Bone marrow (tissue), 2 donors: ENCODE data around the gene R3HDM2.
"Not testable (repeated sequence)": the region's sequence is repeated elsewhere in the genome, so short reads cannot be mapped to it uniquely, and the experiment has no call there.

Experiments used
- DNase-seq, 2 donors: peaks; one replicate each; lab custom pipeline; 2025; lab: John Stamatoyannopoulos, UW

R3HDM2 gene

DNA sequence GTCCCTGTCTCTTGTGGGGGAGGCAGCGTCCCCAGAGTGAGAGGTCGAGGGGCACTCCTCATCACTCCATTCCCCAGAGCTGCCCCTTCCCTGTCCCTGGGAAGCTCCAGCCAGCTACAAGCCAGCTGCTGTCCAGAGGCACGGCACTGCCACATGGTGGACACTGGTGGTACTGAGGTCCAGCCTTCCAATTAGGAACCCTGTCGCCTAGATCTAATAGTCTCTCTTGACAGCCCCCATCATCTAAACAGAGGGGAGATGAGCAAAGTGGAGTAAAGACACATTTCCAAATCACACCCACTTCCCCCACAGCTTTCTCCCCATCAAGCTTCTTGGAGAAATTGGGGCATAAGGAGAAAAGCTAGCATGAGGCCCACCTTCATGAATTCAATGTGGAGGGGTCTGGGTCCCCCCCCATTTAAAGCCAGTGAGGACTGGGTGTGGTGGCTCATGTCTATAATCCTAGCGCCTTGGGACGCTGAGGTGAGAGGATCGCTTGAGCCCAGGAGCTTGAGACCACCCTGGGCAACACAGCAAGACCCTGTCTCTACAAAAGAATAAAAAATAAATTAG, 22.2 kb upstream of the R3HDM2 start:
- peak; percentile 20 to 21 for DNase-seq

DNA sequence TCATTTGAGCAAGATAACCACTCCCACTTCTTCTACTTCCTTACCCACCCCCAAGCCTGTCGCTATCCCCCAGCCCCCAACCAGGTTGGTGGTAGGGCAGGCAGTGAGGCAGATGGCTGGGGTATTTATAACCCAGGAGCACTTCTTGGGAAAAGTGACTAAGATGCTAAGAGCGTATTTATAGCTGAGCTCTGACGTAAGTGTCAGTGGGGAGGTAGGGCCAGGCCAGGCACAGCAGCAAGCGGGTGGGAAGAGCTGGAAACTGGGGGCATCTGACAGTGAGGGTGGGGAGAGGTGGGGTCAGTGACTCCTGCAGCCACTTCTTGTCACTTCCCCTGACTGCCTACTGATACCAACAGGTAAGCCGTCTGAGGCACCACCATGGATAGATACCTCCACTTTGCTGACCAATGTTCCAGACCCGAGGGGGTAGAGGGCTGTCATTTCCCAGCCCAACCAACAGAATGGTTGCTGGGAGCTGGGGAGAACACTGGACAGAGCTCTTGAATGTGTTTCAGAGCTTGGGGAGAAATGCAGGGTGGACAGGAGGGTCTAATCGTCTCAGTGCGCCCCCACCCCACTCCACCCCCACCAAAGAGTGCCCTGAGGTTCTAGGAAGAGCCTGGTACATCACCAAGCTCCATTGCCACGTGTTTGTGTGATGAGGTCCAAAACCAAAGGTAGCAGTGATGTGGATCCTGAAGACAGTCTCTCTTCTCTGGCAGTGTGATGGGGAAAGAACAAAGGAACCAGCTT, 21.5 kb upstream of the R3HDM2 start:
- DNase-seq = peak in 1 of 2 donors; percentile 67

DNA sequence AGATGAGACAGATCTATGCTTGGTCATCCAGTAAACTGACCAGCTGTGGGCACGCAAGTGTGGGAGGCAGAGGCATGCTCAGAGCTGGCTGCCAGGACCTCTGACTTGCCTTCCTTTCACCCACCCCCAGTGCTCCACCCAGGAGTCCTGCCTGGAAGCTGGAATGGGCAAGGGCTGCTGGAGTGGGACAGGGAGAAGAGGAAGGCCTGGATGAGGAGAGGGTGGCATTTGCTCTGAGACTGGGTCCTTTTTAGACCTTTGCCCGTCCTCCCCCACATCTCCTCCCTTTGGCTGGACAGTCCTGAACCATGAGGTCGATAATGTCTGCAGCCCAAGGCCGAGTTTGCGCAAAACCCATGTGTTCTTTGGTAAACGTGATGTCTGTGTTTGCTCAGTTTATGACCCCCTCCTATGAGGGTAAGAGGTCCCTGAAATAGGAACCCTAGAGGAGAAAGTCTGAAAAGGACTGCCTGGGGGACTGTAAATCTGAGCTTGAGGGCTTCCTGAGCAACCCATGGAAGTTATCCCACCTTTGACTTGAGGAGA, 20.5 kb upstream of the R3HDM2 start:
- no peak for DNase-seq

DNA sequence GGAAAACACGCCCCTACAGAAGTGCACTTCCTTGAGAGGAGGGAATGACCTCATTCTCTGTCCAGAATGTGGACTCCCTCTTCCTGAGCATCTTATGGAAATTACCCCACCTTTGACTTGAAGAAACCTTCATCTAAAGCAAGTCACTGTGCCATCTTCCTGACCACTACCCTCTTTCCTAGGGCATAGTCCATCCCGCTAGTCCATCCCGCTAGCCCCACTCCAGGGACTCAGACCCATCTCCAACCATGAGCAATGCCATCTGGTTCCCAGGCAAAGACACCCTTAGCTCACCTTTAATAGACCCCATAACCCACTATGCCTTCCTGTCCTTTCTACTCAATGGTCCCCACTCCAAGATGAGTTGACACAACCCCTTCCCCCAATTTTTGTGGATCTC, 19.2 kb upstream of the R3HDM2 start:
- DNase-seq = no peak

DNA sequence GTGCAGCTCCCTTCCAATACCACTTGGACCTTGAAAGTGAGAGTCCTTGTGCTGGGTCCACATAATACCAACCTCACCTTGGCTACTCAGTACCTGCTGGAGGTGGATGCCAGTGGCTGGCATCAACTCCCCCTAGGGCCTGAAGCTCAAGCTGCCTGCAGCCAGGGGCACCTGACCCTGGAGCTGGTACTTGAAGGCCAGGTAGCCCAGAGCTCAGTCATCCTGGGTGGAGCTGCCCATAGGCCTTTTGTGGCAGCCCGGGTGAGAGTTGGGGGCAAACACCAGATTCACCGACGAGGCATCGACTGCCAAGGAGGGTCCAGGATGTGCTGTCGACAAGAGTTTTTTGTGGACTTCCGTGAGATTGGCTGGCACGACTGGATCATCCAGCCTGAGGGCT, 18.5 kb upstream of the R3HDM2 start:
- DNase-seq = no peak

DNA sequence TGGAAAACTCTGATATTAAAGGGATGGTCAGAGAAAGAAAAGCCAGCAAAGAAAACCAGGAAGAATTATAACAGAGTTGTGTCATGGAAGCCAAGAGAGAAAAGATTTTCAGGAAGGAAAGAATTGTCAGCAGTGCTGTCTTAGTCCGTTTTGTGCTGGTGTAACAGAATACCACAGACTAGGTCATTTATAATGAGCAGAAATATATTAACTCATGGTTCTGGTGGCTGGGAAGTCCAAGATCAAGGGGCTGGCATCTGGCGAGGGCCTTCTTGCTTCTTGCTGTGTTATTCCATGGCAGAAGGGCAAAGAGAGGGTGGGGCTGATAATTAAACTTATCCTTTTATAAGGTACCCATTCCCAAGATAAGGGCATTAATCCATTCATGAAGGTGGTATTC, 17.8 kb upstream of the R3HDM2 start:
- DNase-seq = no peak

DNA sequence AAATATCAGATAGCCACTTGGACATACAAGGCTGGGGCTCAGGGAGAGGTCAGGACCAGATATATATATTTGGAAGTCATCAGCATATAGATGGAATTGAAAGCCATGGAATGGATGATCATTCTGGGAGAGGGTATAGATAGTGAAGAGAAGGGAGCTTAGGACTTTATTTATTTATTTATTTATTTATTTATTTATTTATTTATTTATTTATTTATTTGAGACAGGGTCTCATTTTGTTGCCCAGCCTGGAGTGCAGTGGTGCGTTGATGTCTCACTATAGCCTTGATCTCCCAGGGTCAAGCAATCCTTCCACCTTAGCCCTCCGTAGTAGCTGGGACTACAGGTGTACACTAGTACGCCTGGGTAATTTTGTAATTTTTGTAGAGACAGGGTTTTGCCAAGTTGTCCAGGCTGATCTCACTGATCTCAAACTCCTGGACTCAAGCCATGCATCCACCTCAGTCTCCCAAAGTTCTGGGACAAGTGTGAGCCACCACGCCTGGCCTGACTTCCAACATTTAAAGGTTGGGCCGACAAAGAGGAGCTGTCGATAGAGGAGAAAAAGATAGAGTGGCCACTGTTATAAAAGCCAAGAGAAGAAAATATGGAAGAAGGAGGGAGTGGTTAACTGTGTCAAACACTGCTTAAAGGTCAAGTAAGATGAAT, 15.6 kb upstream of the R3HDM2 start:
- no peak for DNase-seq

DNA sequence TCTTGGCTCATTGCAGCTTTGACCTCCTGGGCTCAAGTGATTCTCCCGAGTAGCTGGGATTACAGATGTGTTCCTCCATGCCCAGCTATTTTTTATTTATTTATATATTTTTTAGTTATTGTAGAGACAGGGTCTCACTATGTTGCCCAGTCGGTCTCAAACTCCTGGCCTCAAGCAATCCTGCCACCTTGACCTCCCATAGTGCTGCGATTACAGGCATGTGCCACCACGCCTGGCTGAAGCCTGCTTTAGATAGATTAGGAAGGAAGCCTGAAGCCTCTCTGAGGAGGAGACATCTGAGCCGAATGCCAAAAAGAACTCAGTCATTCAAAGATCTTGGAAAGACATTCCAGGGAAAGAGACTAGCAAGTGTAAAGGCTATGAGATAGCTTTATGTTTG, 13.9 kb upstream of the R3HDM2 start:
- DNase-seq = no peak

DNA sequence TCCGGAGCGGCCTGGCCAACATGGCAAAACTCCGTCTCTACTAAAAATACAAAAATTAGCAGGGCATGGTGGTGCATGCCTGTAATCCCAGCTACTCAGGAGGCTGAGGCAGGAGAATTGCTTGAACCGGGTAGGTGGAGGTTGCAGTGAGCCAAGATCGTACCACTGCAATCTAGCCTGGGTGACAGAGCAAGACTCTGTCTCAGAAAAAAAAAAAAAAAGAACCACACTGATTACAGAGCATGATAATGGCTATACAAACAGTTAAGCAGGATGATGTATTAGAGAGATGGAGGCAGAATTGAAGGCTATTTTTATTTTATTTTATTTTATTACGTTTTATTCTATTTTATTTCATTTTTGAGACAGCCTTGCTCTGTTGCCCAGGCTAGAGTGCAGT, 13.5 kb upstream of the R3HDM2 start:
- not testable (repeated sequence) for DNase-seq

DNA sequence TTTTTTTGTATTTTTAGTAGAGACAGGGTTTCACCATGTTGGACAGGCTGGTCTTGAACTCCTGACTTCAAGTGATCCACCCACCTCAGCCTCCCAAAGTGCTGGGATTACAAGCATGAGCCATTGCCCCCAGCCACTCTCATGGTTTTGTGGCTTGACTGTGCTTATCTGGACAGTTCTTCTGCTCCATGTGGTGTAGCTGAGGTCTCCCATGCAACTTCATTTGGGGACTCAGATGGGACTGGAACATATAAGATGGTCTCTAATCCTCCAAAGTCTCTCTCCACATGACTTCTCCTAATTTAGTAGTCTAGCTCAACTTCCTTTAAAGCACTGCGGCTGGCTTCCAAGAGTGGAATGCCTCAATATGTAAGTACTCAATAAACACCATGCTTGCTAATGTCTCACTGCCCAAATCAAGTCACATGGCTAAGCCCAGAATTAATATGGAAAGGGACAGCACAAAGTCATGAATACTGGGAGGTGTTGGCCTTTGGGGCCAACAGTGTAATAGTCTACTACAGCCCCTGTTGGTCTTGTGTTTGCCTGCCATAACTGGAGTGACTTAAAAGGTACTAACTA, 11.1 kb upstream of the R3HDM2 start:
- DNase-seq = no peak

DNA sequence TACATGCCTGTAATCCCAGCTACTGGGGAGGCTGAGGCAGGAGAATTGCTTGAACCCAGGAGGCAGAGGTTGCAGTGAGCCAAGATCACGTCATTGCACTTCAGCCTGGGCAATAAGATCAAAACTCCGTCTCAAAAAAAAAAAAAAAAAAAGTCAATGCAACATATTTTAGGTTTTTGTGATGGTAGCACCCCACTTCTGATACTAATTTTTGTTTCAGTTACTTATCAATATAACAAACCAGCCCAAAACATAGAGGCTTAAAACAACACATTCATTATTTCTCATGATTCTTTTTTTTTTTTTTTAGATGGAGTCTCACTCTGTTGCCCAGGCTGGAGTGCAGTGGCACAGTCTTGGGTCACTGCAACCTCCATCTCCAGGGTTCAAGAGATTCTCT, 10.6 kb upstream of the R3HDM2 start:
- not testable (repeated sequence) for DNase-seq

DNA sequence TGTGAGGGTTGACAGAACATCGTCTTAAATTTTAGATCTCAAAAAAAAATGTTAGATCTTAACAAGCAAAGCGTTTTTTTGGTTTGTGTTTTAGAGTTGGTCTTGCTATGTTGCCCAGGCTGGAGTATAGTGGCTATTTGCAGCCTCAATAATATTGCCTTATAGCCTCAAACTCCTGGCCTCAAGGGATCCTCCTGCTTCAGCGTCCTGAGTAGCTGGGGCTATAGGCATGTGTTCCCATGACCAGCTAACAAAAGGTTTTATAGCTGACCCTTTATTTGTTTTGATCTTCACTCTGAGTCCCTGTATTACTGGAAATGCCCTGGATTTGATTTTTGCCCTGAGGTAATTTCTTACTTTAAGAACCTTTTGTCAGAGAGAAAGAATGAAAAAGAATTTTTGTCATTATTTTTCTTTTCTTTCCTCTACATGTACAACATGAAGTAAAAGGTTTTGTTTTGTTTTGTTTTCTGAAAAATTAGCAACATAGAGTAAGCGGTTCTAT, 9.0 kb upstream of the R3HDM2 start:
- no peak for DNase-seq

DNA sequence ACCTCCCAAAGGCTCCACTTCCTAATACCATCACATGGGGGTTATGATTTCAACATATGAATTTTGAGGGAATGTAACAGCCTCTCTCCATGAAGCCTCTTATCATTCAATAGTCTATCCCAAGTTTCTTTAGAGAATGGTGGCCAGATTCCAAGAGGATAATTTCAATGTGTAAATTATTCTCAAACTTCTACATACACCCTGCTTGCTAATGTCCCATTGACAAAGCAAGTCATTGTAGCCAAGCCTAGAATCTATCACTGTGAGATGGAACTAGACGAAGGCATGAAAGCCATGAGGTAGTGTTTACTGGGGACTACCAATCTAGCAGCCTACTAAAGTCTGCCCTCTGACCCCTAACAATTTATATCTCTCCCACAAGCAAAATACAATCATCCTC, 7.6 kb upstream of the R3HDM2 start:
- DNase-seq = no peak

DNA sequence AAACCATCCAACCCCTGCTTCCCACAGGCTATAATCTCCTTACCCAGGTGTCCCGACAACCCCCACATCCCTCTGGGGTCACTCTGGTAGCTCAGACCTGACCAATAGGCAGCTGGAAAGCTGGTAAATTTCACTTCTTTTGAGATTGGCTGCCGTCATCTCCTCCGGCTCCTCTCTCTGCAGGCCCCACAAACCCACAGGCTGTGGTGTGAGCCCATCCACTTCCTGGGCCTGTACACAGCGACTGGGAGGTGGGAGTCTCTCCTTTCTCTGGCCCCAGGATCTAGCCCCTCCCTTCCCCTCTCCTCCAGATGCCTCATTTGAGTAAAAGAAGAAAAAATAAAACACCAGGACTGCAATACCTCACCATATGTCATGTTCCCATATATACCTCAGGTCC, 4.5 kb upstream of the R3HDM2 start:
- no peak for DNase-seq

DNA sequence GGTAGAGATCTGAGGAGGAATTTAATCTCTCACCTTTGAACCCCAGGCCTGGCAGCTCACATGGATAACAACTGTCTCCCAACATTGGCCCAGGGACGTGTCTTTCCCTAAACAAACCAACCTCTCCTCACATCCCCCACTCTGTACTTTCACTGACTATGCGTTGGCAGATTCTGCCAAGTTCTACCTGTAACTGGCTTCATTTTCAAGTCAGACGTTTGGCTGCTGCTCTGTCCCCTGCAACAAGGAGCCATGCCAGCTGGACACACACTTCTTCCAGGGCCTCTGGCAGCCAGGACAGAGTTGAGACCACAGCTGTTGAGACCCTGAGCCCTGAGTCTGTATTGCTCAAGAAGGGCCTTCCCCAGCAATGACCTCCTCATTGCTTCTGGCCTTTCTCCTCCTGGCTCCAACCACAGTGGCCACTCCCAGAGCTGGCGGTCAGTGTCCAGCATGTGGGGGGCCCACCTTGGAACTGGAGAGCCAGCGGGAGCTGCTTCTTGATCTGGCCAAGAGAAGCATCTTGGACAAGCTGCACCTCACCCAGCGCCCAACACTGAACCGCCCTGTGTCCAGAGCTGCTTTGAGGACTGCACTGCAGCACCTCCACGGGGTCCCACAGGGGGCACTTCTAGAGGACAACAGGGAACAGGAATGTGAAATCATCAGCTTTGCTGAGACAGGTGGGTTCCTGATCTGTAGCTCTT, 3.8 kb upstream of the R3HDM2 start, which contains the start of gene INHBC:
Gene INHBC, plus strand, starts transcription at position 268 of the 707 bp plus-strand sequence. Its CDS starts 103 bp downstream, at position 371.
- no peak for DNase-seq

DNA sequence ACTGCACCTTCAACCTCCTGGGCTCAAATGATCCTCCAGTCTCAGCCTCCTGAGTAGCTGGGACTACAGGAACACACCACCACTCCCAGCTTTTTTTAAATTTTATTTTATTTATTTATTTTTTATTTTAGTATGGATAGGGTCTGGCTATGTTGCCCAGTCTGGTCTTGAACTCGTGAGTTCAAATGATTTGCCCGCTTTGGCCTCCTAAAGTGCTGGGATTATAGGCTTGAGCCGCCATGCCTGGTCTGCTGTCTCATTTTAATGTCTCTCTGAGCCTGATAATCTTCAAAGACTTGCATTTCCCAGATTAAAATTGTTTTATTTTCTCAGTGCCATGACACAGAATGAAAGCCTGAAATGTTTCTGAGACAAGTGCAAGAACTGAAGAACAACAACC, 2.5 kb upstream of the R3HDM2 start:
- DNase-seq = no peak

DNA sequence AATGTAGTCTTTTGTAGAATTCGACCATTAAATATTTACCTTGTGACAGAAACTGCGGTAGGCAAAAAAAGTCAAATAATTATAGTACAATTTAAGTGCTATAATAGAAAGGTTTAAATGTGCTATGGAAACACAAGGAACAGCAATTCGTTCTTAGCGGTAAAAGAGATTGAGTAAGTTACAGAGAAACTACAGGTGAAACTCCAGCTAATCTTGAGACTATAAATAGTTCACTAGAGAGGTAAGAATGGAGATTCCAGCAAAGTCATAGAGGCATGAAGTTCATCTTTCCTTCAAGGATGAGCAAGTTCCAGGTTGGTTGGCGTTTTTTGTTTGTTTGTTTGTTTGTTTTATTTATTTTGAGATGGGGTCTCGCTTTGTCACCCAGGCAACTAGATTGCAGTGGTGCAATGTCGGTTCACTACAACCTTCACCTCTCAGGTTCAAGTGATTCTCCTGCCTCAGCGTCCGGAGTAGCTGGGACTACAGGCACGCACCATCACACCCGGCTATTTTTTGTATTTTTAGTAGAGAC, 878 bp upstream of the R3HDM2 start:
- no peak for DNase-seq

DNA sequence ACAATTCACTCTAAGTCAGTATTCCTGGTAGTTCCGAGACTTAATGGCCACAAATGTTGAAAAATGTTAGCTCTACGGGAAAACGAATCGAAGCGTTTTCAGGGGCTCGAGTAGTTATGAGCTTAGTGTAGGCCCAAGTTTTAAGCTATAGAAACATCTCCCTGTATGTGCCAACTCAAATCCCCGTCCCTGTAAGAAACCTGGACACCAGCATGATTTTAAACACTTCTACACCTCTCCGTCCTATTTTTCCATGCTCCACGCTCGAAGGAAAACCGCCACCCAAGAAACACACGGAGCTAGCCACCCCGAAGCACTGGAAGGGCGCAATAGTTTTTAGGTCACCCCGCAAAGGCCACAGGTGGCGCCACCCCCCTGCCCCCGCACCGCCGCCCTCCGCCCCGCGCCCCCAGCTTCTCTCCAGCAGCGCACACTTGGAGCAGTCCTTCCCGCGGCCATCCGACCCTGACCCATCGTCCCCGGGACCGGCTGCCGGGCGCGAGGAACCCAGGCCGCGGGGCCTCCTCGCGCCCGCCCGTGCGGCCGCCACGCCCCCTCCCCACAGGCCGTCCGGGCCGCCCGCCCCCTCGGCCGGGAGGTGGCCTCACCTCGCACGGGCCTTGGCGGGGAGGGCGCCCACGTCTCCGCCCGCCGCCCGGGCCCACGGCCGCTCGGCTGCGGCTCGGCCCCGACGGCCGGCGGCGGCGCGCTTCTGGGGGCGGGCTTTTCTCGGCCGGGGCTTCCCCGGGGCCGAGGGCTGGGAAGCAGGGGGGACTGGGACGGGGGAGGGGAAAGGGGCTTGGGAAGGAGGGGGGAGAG, 522 bp downstream of the R3HDM2 start:
- peak; percentile 51 to 61 for DNase-seq

DNA sequence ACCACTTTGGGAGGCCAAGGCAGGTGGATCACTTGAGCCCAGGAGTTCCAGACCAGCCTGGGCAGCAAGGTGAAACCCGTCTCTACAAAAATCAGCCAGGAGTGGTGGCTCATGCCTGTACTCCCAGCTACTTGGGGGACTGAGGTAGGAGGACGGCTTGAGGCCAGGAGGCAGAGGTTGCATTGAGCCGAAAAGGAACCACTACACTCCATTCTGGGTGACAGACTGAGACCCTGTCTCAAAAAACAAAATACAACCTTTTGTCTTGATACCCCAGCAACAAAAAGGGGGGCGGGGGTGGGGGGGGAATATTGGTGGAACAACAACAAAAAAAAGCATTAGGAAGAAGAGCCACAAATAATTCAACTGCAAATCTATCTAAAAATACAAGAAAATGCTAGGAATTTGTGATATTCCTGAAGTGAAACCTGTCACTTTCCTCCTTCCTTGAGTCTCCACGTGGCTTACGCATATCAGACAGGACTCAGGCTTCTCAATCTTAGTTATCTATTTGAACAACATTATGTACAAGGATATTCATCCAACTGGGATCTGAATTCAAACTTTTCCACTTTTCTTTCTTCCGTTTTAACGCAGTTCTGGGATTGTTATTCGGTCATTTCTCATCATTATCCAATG, 1.3 kb downstream of the R3HDM2 start:
- no peak for DNase-seq

DNA sequence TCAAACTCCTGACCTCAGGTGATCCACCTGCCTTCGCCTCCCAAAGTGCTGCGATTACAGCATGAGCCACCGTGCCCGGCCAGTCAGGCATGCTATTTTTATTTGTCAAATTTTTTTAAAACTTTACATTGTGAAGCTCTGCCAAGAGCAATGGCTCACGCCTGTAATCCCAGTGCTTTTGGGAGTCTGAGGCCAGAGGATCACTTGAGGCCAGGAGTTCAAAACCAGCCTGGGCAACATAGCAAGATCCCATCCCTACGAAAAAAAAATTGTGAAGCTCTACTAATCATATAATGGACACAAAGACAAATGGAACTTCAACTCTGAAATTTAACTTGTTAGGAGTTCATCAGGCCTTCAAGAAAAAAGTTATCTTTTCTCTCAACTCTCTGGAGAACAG, 1.9 kb downstream of the R3HDM2 start:
- no peak for DNase-seq
